HG03378 (cell line): ENCODE measurements around the gene C1orf159.
"Not testable (repeated sequence)": the region's sequence is repeated elsewhere in the genome, so short reads cannot be mapped to it uniquely, and the experiment has no call there.

Experiments used
- ATAC-seq: cut with Tn5 transposase; IDR thresholded peaks from one replicate; pipeline ENCODE4 v1.9.1; 2021; ENCODE audit warnings: mild to moderate bottlenecking, moderate library complexity; ENCODE audit not compliant: unreplicated experiment

The C1orf159 gene

DNA sequence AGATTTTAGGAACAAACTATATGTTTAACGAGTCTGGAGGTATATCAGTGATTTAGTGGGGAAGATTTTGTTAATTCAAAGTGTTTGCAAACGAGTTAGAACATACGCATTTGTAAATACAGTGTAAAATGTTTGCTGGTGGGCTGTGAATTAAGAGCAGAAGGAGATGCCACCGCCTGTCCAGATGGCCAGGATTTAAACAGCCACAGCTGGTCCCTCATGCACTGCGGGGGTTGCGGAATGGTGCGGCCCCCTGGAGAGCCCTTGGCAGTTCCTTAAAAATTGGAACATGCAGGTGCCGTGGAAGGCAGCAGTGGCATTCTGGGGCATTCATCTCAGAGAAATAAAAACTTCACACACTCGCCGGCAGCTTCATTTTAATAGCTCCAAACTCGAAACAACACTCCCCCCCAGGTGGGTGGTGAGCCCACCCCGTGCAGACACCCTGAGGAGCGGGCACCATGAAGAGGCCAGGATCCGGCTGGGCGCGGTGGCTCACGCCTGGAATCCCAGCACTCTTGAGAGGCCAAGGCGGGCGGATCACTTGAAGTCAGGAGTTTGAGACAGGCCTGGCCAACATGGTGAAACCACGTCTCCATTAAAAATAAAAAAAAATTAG is 3.5 kb upstream of the C1orf159 start:
- no peak for ATAC-seq

DNA sequence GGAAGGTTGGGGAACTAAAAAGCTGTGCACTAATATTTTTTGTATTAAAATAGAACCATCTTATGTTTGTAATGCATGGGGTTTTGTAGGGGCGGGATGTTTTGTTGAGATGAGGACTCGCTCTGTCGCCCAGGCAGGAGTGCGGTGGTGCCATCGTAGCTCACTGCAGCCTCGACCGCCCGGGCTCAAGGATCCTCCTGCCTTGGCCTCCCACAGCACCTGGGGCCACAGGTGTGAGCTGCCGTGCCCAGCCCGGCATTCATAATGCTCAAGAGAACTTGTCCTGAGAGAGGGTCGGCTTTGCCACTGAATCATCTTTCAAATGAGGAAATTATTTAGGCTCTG is 3.0 kb upstream of the C1orf159 start:
- ATAC-seq: no peak

DNA sequence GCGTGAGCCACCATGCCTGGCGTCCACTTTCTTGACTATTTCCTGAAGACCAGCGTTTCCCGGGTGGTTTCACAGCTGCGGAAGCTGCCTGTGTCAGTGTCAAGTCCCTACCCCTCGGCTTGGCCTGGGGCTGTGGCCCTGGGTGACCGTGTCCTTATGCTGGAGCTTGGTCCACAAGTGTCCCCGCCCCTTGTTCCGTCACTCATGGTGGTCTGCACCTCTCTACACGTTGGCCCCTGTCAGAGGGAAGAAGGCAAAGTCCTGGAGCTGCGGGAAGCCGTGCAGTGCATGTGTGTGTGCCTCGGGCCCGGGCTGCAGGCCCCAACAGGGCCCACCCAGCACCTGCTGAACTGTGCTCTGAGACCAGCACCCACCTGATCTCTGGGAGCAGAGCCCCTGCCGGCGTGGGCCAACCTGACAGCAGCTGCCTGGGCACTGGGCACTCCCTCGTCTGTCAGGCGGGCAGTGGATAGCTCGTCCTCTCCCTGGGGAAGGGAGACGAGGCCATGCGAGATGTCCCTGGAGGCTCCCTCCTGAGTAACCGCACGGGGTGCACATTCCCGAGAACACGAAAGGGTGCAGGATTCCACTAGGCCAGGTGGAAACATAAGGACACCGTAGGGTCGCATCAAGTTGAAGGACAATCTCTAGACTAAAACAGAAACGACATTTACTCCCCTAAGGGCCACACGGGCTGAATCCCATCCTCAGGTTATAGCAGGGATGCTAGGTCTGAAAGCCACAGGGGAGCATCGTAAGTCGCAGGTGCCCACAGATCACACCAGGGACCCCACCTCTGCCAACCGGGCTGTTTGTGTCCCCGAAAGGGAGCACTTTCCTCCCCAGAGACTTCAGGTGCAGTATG is 2.4 kb upstream of the C1orf159 start:
- no peak for ATAC-seq

DNA sequence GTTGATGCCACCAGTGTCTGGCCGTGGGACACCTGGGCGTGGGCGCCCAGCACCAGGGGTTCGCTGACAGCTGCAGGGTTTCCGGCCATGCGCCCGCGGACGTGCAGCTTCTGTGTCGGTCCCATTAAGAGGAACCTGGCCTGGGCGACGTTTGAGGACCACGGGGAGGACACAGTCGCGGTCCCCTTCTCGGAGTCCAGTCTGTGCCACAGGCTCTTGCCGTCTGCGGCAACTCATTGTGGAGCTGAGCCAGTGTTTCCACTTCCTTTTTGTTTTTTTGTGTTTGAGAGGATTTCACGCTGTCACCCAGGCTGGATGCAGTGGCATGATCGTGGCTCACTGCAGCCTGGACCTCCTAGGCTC is 1.6 kb upstream of the C1orf159 start:
- no peak for ATAC-seq

DNA sequence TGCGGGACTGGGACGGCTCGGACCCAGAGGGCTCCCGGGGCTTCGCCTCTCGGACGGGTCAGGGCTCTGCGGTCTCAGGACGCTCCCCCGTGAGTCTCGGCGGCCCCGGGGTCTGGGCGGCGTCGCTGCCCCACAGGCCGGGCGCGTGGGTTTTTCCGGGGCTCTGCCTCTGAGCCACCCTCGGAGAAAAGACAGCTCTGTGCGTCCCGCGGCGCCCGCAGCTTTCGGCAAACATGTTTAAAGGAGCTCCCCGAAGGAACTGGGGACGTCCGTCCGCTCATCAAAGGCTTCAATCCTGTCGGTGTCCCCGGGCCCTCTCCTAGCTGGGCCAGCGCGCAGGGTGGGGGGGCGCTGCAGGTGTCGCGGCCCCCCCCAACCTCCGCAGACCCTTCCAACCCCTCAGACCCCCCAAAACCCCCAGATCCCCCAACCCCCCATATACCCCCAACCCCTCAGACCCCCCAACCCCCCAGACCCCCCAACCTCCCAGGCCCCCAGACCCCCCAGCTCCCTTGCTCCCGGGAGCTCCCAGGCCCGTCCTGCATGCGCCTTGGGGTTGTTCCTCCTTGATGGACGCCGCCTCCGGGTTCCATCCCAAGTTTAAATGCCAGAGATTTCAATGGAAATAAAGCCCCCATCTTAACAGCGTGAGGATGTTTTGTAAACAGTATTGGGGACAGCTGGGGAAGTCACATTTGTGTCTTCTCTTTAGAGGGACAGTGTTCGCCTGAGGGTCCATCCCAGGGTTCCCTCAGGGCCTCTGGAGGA is 996 bp upstream of the C1orf159 start:
- ATAC-seq: no peak

GRCh38 chr1:1115136-1115785 is 628 bp downstream of the C1orf159 start:
- no peak for ATAC-seq

DNA sequence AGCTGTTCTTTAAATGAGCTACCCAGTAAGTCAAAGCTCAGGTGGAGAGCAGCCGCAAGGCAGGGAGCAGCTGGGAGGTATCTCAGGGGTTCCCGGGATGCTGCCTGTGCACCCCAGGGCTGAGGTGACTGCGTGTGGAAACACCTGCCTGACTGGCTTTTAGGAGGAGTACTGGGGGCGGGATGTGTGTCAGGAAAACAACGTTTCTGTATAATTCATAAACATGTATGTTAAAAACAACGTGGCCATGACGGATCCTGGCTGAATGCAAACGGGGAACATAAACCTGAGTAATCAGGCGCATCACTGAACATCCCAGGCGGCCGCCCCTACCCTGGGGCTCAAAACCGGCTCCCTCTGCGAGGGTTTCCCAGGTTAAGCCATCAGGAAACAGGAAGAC is 1.5 kb downstream of the C1orf159 start:
- ATAC-seq: no peak

DNA sequence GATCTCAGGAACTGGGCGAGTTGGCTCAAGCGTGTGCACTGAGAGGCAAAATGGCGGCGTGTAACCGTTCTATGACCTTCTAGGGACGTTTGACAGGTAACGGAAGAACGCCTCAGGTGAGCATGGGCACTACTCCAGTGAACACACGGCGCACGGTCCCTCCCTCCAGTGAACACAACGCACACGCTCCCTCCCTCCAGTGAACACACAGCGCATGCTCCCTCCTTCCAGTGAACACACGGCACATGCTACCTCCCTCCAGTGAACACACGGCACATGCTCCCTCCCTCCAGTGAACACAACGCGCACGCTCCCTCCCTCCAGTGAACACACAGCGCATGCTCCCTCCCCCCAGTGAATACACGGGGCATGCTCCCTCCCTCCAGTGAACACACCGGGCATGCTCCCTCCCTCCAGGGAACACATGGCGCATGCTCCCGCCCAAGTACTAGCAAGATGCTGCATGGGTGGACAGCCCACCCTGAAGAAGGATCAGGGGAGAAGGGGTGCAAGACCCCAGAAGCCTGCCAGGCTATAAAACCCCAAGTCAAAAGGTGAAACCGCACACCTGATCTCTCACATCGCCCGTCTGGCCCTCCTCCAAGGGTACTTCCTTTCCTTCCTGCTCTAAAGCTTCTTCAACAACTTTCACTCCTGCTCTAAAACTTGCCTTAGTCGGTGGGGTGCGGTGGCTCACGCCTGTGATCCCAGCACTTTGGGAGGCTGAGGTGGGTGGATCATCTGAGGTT is 3.5 kb downstream of the C1orf159 start:
- ATAC-seq: no peak

DNA sequence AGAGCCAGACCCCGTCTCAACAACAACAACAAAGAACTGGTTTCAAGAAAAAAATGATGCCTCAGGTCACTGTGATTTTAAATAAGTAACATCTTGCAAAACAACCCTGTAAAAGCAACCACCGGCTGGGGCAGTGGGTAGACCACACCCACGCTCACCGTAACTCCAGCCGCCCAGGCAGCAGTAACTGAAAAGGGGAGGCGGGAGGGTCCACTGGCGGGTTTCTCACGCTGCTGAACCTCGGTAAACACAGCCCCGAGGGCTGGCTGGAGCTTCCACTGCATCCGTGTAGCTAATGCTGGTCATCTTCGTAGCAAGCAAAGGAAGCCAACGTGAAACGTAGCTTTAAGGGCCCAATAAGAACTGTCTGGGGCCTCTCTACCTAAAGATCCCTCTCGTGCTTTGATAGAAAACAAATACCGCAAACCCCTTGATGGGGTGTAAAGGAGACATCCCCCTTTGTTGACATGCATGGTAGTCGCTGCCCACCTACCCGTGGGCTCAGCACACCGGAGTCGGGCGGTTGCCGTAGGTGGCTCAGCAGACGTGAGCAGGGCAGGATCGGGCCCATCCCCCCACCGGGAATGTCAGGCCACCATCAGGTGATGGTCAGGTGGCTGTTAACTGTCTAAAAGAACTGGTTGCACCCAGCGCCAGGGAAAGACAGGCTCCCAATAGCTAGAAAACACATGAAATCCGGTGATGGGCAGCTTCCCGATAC is 4.2 kb downstream of the C1orf159 start:
- ATAC-seq: no peak

- ATAC-seq: no peak
These were observed 5.3 kb downstream of the C1orf159 start for GRCh38 chr1:1110561-1110971.

- no peak for ATAC-seq
These were observed 6.1 kb downstream of the C1orf159 start for GRCh38 chr1:1109743-1110142.

DNA sequence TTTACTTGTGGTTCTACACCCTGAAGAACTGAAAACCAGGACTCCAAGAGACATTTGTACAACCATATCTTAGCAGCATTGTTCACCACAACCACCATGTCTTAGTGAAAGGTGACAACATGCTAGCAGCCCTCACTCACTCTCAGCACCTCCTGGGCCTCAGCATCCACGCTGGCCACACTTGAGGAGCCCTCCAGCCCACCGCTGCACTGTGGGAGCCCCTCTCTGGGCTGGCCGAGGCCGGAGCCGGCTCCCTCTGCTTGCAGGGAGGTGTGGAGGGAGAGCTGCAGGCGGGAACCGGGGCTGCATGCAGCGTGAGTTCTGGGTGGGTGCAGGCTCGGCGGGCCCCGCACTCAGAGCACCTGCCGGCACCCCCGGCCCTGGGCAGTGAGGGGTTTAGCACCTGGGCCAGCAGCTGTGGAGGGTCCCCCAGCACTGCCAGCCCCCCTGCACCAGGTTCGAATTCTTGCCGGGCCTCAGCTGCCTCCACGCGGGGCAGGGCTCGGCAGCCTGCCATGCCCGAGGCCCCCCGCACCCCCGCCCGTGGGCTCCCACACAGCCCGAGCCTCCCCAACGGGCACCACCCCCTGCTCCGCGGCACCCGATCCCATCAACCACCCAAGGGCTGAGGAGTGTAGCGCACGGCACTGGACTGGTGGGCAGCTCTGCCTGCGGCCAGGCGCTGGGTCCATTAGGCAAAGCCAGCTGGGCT is 9.2 kb downstream of the C1orf159 start:
- no peak for ATAC-seq

GRCh38 chr1:1104152-1104551 is 11.7 kb downstream of the C1orf159 start:
- ATAC-seq: not testable (repeated sequence)

DNA sequence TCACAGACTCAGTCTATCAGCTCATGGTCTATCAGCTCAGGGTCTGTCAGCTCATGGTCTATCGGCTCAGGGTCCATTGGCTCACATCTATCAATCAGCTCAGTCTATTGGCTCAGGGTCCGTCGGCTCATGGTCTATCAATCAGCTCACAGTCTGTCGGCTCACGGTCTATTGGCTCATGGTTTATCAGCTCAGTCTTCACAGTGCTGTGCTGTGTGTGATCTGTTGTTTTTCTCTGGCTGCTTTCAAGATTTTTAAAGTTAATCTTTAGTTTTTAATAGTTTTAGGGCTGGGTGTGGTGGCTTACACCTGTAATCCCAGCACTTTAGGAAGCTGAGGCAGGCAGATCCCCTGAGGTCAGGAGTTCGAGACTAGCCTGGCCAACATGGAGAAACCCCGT is 14.4 kb downstream of the C1orf159 start:
- ATAC-seq: no peak

GRCh38 chr1:1100296-1100695 is 15.6 kb downstream of the C1orf159 start:
- ATAC-seq: no peak

- ATAC-seq: no peak
These were observed 16.2 kb downstream of the C1orf159 start for GRCh38 chr1:1099506-1100183.

DNA sequence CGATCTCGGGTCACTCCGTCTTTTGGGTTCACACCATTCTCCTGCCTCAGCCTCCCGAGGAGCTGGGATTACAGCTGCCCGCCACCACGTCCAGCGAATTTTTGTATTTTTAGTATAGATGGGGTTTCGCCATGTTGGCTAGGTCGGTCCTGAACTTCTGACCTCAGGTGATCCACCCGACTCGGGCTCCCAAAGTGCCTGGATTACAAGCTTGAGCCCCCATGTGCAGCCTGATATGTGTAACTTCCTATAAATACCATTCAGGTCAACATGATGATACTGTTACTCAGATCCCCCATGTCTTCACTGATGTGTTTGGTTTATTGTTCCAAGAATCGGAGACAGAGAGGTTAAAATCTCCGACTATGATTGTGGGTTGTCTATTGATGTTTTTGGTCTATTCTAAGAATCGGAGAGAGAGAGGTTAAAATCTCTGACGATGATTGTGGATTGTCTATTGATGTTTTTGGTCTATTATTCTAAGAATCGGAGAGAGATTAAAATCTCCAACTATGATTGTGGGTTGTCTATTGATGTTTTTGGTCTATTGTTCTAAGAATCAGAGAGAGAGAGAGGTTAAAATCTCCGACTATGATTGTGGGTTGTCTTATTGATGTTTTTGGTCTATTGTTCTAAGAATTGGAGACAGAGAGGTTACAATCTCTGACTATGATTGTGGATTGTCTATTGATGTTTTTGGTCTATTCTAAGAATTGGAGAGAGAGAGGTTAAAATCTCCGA is 17.0 kb downstream of the C1orf159 start:
- no peak for ATAC-seq

- ATAC-seq: not testable (repeated sequence)
These were observed 19.8 kb downstream of the C1orf159 start for GRCh38 chr1:1096136-1096535.
